ENCODE data around the gene FREY1.

FREY1 gene

GRCh38 chr11:45922425-45923082, 15.5 kb upstream of the FREY1 start, which contains the start of gene LARGE2:
Gene LARGE2, plus strand, starts transcription at chr11:45922656. Its CDS starts 227 bp downstream, at chr11:45922883.
- H3K4me3 Mint-ChIP-seq: peak within 1 kb of the TSS; percentile 92
- peaks cover 4% of the 10 kb centered on the region for H3K36me3 Mint-ChIP-seq
- H3K9me3 Mint-ChIP-seq: no peaks in the 10 kb centered on the region
- H3K27ac Mint-ChIP-seq: peak within 1 kb of the TSS; percentile 85
- ATAC-seq: peak; percentile 21
- no peaks in the 10 kb centered on the region for H3K27me3 Mint-ChIP-seq
- H3K4me1 Mint-ChIP-seq: peaks cover 63% of the 10 kb centered on the region

GRCh38 chr11:45921561-45922424, 14.7 kb upstream of the FREY1 start:
- Mint-ChIP-seq H3K9me3 (no peaks in the 10 kb centered on the region), H3K27me3 (no peaks in the 10 kb centered on the region), H3K4me3 (peak overlapping the region; percentile 76), H3K4me1 (peaks cover 61% of the 10 kb centered on the region), H3K27ac (peak overlapping the region; percentile 85), H3K36me3 (no peaks in the 10 kb centered on the region)
- no peak for ATAC-seq

GRCh38 chr11:45920531-45921477, 13.7 kb upstream of the FREY1 start:
- Mint-ChIP-seq H3K4me3 (peak overlapping the region; percentile 76), H3K27me3 (no peaks in the 10 kb centered on the region), H3K36me3 (peaks cover 7% of the 10 kb centered on the region), H3K9me3 (no peaks in the 10 kb centered on the region), H3K4me1 (peaks cover 63% of the 10 kb centered on the region), H3K27ac (peak overlapping the region; percentile 85)
- no peak for ATAC-seq

- H3K27ac Mint-ChIP-seq: peak overlapping the region; percentile 85
- no peaks in the 10 kb centered on the region for H3K27me3 Mint-ChIP-seq
- H3K36me3 Mint-ChIP-seq: peaks cover 13% of the 10 kb centered on the region
- H3K9me3 Mint-ChIP-seq: no peaks in the 10 kb centered on the region
- peak overlapping the region; percentile 55 for H3K4me3 Mint-ChIP-seq
- ATAC-seq: no peak
- peaks cover 70% of the 10 kb centered on the region for H3K4me1 Mint-ChIP-seq
Observed at GRCh38 chr11:45919806-45920530, 12.9 kb upstream of the FREY1 start.

- H3K4me1 Mint-ChIP-seq: peaks cover 62% of the 10 kb centered on the region
- peak overlapping the region; percentile 89 for H3K4me3 Mint-ChIP-seq
- H3K9me3 Mint-ChIP-seq: no peaks in the 10 kb centered on the region
- no peak for ATAC-seq
- H3K36me3 Mint-ChIP-seq: peaks cover 19% of the 10 kb centered on the region
- H3K27me3 Mint-ChIP-seq: no peaks in the 10 kb centered on the region
- peak overlapping the region; percentile 85 for H3K27ac Mint-ChIP-seq
Observed at GRCh38 chr11:45918962-45919675, 12.0 kb upstream of the FREY1 start.

GRCh38 chr11:45918331-45918941, 11.4 kb upstream of the FREY1 start:
- H3K27me3 Mint-ChIP-seq: no peaks in the 10 kb centered on the region
- H3K4me1 Mint-ChIP-seq: peaks cover 62% of the 10 kb centered on the region
- H3K4me3 Mint-ChIP-seq: peak overlapping the region; percentile 89
- peak overlapping the region; percentile 85 for H3K27ac Mint-ChIP-seq
- peak; percentile 66 for ATAC-seq
- no peaks in the 10 kb centered on the region for H3K9me3 Mint-ChIP-seq
- peaks cover 24% of the 10 kb centered on the region for H3K36me3 Mint-ChIP-seq

- Mint-ChIP-seq H3K27me3 (no peaks in the 10 kb centered on the region), H3K4me3 (peak within 1 kb of the TSS; percentile 89), H3K27ac (peak within 1 kb of the TSS; percentile 85), H3K4me1 (peaks cover 59% of the 10 kb centered on the region), H3K36me3 (peaks cover 29% of the 10 kb centered on the region), H3K9me3 (no peaks in the 10 kb centered on the region)
- ATAC-seq: peak; percentile 95
Observed at GRCh38 chr11:45917623-45918330, 10.7 kb upstream of the FREY1 start, which contains the start of gene PEX16. Gene PEX16, minus strand, starts transcription at chr11:45917877. Its CDS starts 66 bp downstream, at chr11:45917811.

GRCh38 chr11:45917286-45917622, 10.2 kb upstream of the FREY1 start:
- Mint-ChIP-seq H3K9me3 (no peaks in the 10 kb centered on the region), H3K36me3 (peaks cover 29% of the 10 kb centered on the region), H3K4me3 (peak overlapping the region; percentile 89), H3K27ac (peak overlapping the region; percentile 85), H3K27me3 (no peaks in the 10 kb centered on the region), H3K4me1 (peaks cover 59% of the 10 kb centered on the region)
- ATAC-seq: no peak

- H3K27me3 Mint-ChIP-seq: no peaks in the 10 kb centered on the region
- H3K36me3 Mint-ChIP-seq: peaks cover 45% of the 10 kb centered on the region
- no peak for ATAC-seq
- no peaks in the 10 kb centered on the region for H3K9me3 Mint-ChIP-seq
- H3K27ac Mint-ChIP-seq: no peak overlapping the region
- peak overlapping the region; percentile 2 for H3K4me3 Mint-ChIP-seq
- peaks cover 48% of the 10 kb centered on the region for H3K4me1 Mint-ChIP-seq
Observed at GRCh38 chr11:45915446-45915845, 8.4 kb upstream of the FREY1 start.

GRCh38 chr11:45913942-45914635, 7.0 kb upstream of the FREY1 start:
- Mint-ChIP-seq H3K36me3 (peaks cover 57% of the 10 kb centered on the region), H3K4me1 (peaks cover 34% of the 10 kb centered on the region), H3K4me3 (no peak overlapping the region), H3K27ac (no peak overlapping the region), H3K27me3 (no peaks in the 10 kb centered on the region), H3K9me3 (no peaks in the 10 kb centered on the region)
- ATAC-seq: no peak

- no peaks in the 10 kb centered on the region for H3K9me3 Mint-ChIP-seq
- H3K36me3 Mint-ChIP-seq: peaks cover 57% of the 10 kb centered on the region
- no peak overlapping the region for H3K4me3 Mint-ChIP-seq
- peaks cover 33% of the 10 kb centered on the region for H3K4me1 Mint-ChIP-seq
- no peak overlapping the region for H3K27ac Mint-ChIP-seq
- no peak for ATAC-seq
- H3K27me3 Mint-ChIP-seq: no peaks in the 10 kb centered on the region
Observed at GRCh38 chr11:45913514-45913913, 6.4 kb upstream of the FREY1 start.

GRCh38 chr11:45910623-45911022, 3.6 kb upstream of the FREY1 start:
- Mint-ChIP-seq H3K27ac (no peak overlapping the region), H3K36me3 (peaks cover 48% of the 10 kb centered on the region)
- ATAC-seq: no peak

More at GRCh38 chr11:45910623-45911022, 3.6 kb upstream of the FREY1 start:
- Mint-ChIP-seq H3K4me1 (peaks cover 34% of the 10 kb centered on the region), H3K4me3 (no peak overlapping the region), H3K27me3 (no peaks in the 10 kb centered on the region), H3K9me3 (no peaks in the 10 kb centered on the region)

Measured in stimulated activated memory B cell treated with anti-CD40 and anti-IgM and Interleukin-4, amounts not matched to agents 10 μg/mL and 1 μg/mL and 100 μg/mL, for 72 hours (primary cell).